DOHH2 (cell line): Measurements from ENCODE around the gene TTYH2.

Source experiments
- H3F3A ChIP-seq: fragments of 200-600 bp; sonication (generic), shearing (Covaris generic); 2 replicates; pipeline ENCODE4 v1.6.0; 2016; ENCODE audit warnings: antibody characterized with exemption, mild to moderate bottlenecking; ENCODE audit not compliant: control insufficient read depth, insufficient read depth
- H3K27ac ChIP-seq: fragments of 200-600 bp; sonication (generic); 2 replicates; pipeline ENCODE4 v1.5.1; 2014; ENCODE audit warnings: low read depth, mild to moderate bottlenecking, low read length, moderate library complexity
- H3K27me3 ChIP-seq: fragments of 200-600 bp; sonication (generic); 2 replicates; pipeline ENCODE4 v1.6.1; 2014; ENCODE audit warnings: mild to moderate bottlenecking, low read length, mixed read lengths; ENCODE audit not compliant: control insufficient read depth
- H3K36me3 ChIP-seq: fragments of 200-600 bp; sonication (generic); 2 replicates; pipeline ENCODE4 v1.6.1; 2014; ENCODE audit warnings: mild to moderate bottlenecking, low read length, moderate library complexity, mixed read lengths; ENCODE audit not compliant: control insufficient read depth
- H3K4me1 ChIP-seq: fragments of 200-600 bp; sonication (generic); 2 replicates; pipeline ENCODE4 v1.6.1; 2014; ENCODE audit warnings: mild to moderate bottlenecking, low read length, mixed read lengths; ENCODE audit not compliant: control insufficient read depth
- H3K4me2 ChIP-seq: fragments of 200-600 bp; sonication (generic); 2 replicates; pipeline ENCODE4 v1.6.0; 2014; ENCODE audit warnings: mild to moderate bottlenecking, low read length, moderate library complexity
- H3K4me3 ChIP-seq: fragments of 200-600 bp; sonication (generic); 2 replicates; pipeline ENCODE4 v1.5.1; 2014; ENCODE audit warnings: mild to moderate bottlenecking, low read length, mixed read lengths
- H3K79me2 ChIP-seq: fragments of 200-600 bp; sonication (generic); 2 replicates; pipeline ENCODE4 v1.6.1; 2014; ENCODE audit warnings: mild to moderate bottlenecking, low read length, mixed read lengths; ENCODE audit not compliant: control insufficient read depth
- H3K9me2 ChIP-seq: fragments of 200-600 bp; sonication (generic); replicated peaks from 2 replicates; pipeline ENCODE4 v1.6.1; 2014; ENCODE audit warnings: mild to moderate bottlenecking, low read length, mixed read lengths; ENCODE audit not compliant: control insufficient read depth
- H3K9me3 ChIP-seq: fragments of 200-600 bp; sonication (generic); 2 replicates; pipeline ENCODE4 v1.6.1; 2014; ENCODE audit warnings: antibody characterized with exemption, low read length, mixed read lengths; ENCODE audit not compliant: control insufficient read depth, insufficient read depth
- H4K20me1 ChIP-seq: fragments of 200-600 bp; sonication (generic); 2 replicates; pipeline ENCODE4 v1.6.0; 2014; ENCODE audit warnings: low read depth, mild to moderate bottlenecking, antibody characterized with exemption, low read length, moderate library complexity; ENCODE audit not compliant: control insufficient read depth, insufficient read depth
- EZH2phosphoT487 ChIP-seq: fragments of 200-600 bp; sonication (generic); IDR thresholded peaks from 2 replicates; pipeline ENCODE4 v1.6.1; 2017; ENCODE audit warnings: borderline replicate concordance, mild to moderate bottlenecking, antibody characterized with exemption, low read length, moderate library complexity, mixed read lengths
- TF ChIP-seq, protein P1 (sequence below): fragments of 200-600 bp; sonication (generic); IDR thresholded peaks from one replicate; pipeline ENCODE4 v1.5.1; 2014; ENCODE audit warnings: antibody characterized with exemption, mild to moderate bottlenecking, low read depth, low read length; ENCODE audit not compliant: poor library complexity, severe bottlenecking

The TTYH2 gene

DNA sequence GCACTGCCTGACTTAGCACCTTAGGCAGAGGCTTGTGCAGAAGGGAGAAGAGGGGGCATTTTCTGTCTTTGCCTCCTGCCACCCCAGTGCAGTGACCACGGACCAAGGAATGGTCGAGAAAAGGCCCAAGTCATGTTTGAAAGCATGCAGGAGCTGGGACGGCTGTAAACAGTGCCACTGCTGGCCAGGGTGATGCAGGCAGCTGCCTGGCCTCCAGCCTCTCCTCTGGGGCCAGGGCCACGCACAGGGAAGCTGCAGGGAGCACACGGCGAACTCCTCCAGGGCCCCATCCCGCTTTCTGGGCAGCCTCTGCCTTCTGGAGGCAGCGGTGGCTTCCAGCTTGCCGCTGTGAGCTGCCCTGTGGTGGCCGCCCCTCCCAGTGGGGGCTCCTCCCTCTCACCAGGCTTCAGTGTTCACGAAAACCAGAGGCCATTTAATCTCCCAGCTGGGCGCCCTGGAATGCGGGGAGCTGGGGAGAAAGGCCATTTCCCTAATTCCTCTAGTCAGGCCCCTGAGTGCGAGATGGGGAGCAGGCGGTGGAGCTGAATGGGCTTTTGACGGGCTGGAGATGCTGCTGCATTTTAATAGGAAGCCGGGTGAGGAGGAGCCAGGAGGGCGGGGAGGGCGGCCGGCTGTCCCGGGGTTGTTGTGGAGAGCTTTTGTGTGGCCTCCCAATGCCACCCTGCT lies 31.9 kb downstream of the TTYH2 start:
- TF ChIP-seq EZH2phosphoT487 = no peak
- Histone ChIP-seq H3K27me3 (no peaks in the 10 kb centered on the region), H3F3A (no peaks in the 10 kb centered on the region), H3K79me2 (no peaks in the 10 kb centered on the region), H3K4me2 (no peak overlapping the region), H3K36me3 (no peaks in the 10 kb centered on the region), H3K27ac (no peak overlapping the region), H3K4me3 (no peak overlapping the region), H3K9me3 (peaks cover 2% of the 10 kb centered on the region; the same call in 1 of the 2 replicates), H4K20me1 (no peaks in the 10 kb centered on the region), H3K9me2 (no peaks in the 10 kb centered on the region), H3K4me1 (no peaks in the 10 kb centered on the region)

DNA sequence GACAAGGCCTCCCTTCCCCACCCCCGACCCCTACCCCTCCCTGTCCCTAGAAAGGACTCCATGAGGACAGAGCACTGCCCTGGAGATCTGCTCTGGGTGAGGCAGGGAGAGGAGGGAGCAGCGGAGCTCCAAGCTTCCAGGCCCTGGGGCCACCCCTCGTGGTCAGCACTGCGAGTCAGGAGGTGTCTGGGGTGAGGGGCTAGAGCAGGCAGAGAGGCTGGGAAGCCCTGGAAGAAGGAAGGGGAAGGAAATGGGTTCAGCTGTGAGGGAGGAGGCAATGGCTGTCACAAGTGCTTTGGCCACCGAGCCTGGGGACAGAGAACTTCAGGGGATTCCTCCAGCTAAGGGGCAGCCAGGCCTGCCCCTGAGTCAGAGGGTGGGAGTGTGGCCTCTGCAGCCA lies 32.5 kb downstream of the TTYH2 start:
- Histone ChIP-seq H3K4me3 (no peak overlapping the region), H3K27me3 (no peaks in the 10 kb centered on the region), H3K4me2 (no peak overlapping the region), H3K36me3 (no peaks in the 10 kb centered on the region), H3K4me1 (no peaks in the 10 kb centered on the region), H4K20me1 (no peaks in the 10 kb centered on the region), H3K79me2 (no peaks in the 10 kb centered on the region), H3K9me3 (peaks cover 2% of the 10 kb centered on the region; the same call in 1 of the 2 replicates), H3K9me2 (no peaks in the 10 kb centered on the region), H3K27ac (no peak overlapping the region), H3F3A (no peaks in the 10 kb centered on the region)
- TF ChIP-seq, protein P1, sequence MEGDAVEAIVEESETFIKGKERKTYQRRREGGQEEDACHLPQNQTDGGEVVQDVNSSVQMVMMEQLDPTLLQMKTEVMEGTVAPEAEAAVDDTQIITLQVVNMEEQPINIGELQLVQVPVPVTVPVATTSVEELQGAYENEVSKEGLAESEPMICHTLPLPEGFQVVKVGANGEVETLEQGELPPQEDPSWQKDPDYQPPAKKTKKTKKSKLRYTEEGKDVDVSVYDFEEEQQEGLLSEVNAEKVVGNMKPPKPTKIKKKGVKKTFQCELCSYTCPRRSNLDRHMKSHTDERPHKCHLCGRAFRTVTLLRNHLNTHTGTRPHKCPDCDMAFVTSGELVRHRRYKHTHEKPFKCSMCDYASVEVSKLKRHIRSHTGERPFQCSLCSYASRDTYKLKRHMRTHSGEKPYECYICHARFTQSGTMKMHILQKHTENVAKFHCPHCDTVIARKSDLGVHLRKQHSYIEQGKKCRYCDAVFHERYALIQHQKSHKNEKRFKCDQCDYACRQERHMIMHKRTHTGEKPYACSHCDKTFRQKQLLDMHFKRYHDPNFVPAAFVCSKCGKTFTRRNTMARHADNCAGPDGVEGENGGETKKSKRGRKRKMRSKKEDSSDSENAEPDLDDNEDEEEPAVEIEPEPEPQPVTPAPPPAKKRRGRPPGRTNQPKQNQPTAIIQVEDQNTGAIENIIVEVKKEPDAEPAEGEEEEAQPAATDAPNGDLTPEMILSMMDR = no peak
- no peak for TF ChIP-seq EZH2phosphoT487

DNA sequence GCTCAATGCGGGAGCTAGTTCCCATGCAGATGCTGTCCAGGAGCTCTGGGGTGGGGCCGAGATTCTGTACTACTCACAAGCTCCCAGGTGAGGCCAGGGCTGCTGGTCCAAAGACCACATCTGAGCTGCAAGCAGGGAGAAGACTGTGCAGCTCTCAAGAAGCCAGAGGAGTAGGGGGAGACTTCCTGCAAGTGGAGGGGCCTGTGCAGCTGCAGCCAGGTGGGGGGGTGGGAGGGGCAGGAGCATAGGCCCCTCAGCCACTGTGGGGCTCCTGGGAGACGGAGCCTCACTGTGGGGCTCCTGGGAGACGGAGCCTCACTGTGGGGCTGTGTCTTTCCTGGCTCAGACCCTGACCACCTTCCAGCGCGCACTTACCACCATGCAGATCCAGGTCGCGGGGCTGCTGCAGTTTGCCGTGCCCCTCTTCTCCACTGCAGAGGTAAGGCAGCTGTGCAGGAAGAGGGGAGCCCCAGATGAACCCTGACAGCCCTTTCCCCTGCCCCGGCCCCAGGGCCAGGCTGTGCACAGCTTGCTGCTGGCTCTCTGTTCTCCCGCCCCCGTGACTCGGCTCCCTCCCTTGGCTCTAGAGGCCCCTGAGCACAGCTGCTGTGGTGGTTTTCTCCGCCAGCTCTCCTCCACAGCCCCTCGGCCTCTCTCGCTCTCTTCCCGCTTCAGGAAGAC lies 36.4 kb downstream of the TTYH2 start:
- Histone ChIP-seq H4K20me1 (no peaks in the 10 kb centered on the region), H3K36me3 (no peaks in the 10 kb centered on the region), H3K9me2 (no peaks in the 10 kb centered on the region), H3K4me3 (no peak overlapping the region), H3K27ac (no peak overlapping the region), H3K9me3 (peaks cover 2% of the 10 kb centered on the region; the same call in 1 of the 2 replicates), H3K79me2 (no peaks in the 10 kb centered on the region), H3F3A (no peaks in the 10 kb centered on the region), H3K27me3 (no peaks in the 10 kb centered on the region), H3K4me2 (no peak overlapping the region), H3K4me1 (no peaks in the 10 kb centered on the region)
- TF ChIP-seq EZH2phosphoT487 = no peak
- TF ChIP-seq, protein P1 = no peak

DNA sequence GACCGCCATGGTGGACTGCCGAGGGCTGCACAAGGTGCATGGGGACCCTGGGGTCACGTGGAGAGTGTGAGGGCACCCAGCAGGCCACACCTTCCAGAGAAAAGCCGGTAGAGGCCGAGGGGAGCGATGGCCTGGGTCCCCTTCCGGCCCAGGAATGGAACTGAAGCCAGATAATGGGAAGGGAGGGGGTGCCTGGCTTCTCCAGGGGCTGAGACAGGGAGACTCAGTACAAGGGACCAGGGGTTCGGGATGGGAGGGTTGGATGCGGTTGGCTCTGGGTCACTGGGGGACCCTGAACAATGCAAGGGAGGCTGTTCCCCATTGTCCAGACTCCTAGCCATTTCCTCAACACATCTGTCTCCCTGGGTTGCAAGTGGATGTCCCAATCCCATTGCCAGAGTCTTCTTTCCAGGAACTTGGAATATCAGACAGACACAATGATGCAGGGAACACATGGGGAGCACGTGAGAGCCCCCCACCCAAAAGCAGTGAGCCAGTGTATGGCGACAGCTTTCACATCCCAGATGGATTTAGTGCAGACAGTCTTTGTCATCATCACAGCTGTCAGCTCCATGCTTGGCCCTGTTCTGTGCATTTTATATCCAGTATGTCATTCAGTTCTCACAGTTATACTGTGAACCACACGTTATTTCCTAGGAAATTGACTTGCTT lies 37.1 kb downstream of the TTYH2 start:
- Histone ChIP-seq H3K4me2 (no peak overlapping the region), H3K27me3 (no peaks in the 10 kb centered on the region), H3K9me3 (peaks cover 2% of the 10 kb centered on the region; the same call in 1 of the 2 replicates), H3K4me1 (no peaks in the 10 kb centered on the region), H3K4me3 (no peak overlapping the region), H3K27ac (no peak overlapping the region), H3K9me2 (no peaks in the 10 kb centered on the region), H3K36me3 (no peaks in the 10 kb centered on the region), H3F3A (no peaks in the 10 kb centered on the region), H4K20me1 (no peaks in the 10 kb centered on the region), H3K79me2 (no peaks in the 10 kb centered on the region)
- TF ChIP-seq EZH2phosphoT487 = no peak
- TF ChIP-seq, protein P1 = no peak
